Endothelial cell of umbilical vein (primary cell): ENCODE results near the gene TSPAN31. TPM values are rescaled to one million over a fixed set of nuclear protein-coding genes. Genes with fewer than 3 reads are reported as not detected.
A peak's percentile ranks its signal among the peaks of the same experiment; 100 is the strongest.

Experiments
- BruUV-seq: library from RNA; stranded (reverse); fragments of 400-500 nt; replicated peaks from 2 replicates; lab custom pipeline; 2021; lab: Mats Ljungman, UMichigan
- CTCF ChIA-PET: fragments of 300-600, 350-600 bp; sonication (Branson Sonifier 250); formaldehyde crosslinking; loops from one replicate; lab custom pipeline; 2021; ENCODE audit warnings: antibody characterized with exemption, inconsistent platforms; lab: Charles Lee
- POLR2A ChIA-PET: fragments of 300-600, 350-600 bp; sonication (Branson Sonifier 250); formaldehyde crosslinking; loops from one replicate; lab custom pipeline; 2021; ENCODE audit warnings: antibody characterized with exemption, inconsistent platforms; lab: Charles Lee
- DNase-seq: peaks from one replicate; pipeline ENCODE4 v3.0.0-alpha.2; 2011; ENCODE audit warnings: low read depth, low spot score
- FAIRE-seq: peaks from 2 replicates; lab custom pipeline; 2011; peaks lifted over from hg19 to GRCh38; lab: Jason Lieb, UNC
- H2AFZ ChIP-seq: 2 replicates; pipeline ENCODE4 v1.6.0; 2012; ENCODE audit warnings: low read depth, low read length, control low read depth, inconsistent platforms
- H3K27ac ChIP-seq: 2 replicates; pipeline ENCODE4 v1.5.1; 2011; ENCODE audit warnings: low read depth, mild to moderate bottlenecking, control low read depth, low read length, moderate library complexity; ENCODE audit not compliant: insufficient read depth
- H3K27me3 ChIP-seq, 2 experiments: 2 replicates each; pipeline versions ENCODE4 v1.6.0 to v1.6.1; 2011; ENCODE audit warnings: low read length in 2 of 2, mixed read lengths in 1 of 2; ENCODE audit not compliant: control insufficient read depth in 2 of 2, insufficient read depth in 2 of 2
- H3K36me3 ChIP-seq, 2 experiments: 2 replicates in 1 of 2; 3 replicates in 1 of 2; pipeline ENCODE4 v1.5.1; 2011; ENCODE audit warnings: low read length in 2 of 2, mild to moderate bottlenecking in 1 of 2, moderate library complexity in 1 of 2; ENCODE audit not compliant: control insufficient read depth in 2 of 2, insufficient read depth in 2 of 2; ENCODE audit errors: extremely low read depth in 1 of 2
- H3K4me1 ChIP-seq: 3 replicates; pipeline ENCODE4 v1.5.1; 2011; ENCODE audit warnings: mild to moderate bottlenecking, low read length; ENCODE audit not compliant: control insufficient read depth, insufficient read depth; ENCODE audit errors: extremely low read depth
- H3K4me2 ChIP-seq: 2 replicates; pipeline ENCODE4 v1.6.1; 2011; ENCODE audit warnings: low read length, control low read depth, mixed read lengths; ENCODE audit not compliant: insufficient read depth
- H3K4me3 ChIP-seq, 3 experiments: fragments of 200-600 bp in 1 of 3; sonication (generic), shearing (Covaris generic) in 1 of 3; replicated peaks in 1 of 3; 2 replicates each; pipeline ENCODE4 v1.5.1; 2011 to 2016; ENCODE audit warnings: control low read depth in 3 of 3, low read length in 3 of 3, mild to moderate bottlenecking in 2 of 3, inconsistent platforms in 1 of 3, low read depth in 1 of 3, moderate library complexity in 1 of 3; ENCODE audit not compliant: insufficient read depth in 1 of 3
- H3K79me2 ChIP-seq: 2 replicates; pipeline ENCODE4 v1.6.0; 2012; ENCODE audit warnings: low read length, inconsistent platforms; ENCODE audit not compliant: control insufficient read depth, insufficient read depth
- H3K9ac ChIP-seq: replicated peaks from 2 replicates; pipeline ENCODE3; 2011; ENCODE audit warnings: low read length, control low read depth; ENCODE audit not compliant: insufficient read depth; ENCODE audit errors: extremely low read depth
- H3K9me1 ChIP-seq: replicated peaks from 3 replicates; pipeline ENCODE4 v1.6.0; 2011; ENCODE audit warnings: mild to moderate bottlenecking, low read length; ENCODE audit not compliant: control insufficient read depth, insufficient read depth; ENCODE audit errors: extremely low read depth
- H3K9me3 ChIP-seq: replicated peaks from 2 replicates; pipeline ENCODE4 v1.5.1; 2012; ENCODE audit warnings: low read length, inconsistent platforms; ENCODE audit not compliant: control insufficient read depth, insufficient read depth
- H4K20me1 ChIP-seq: replicated peaks from 2 replicates; pipeline ENCODE3; 2011; ENCODE audit warnings: mild to moderate bottlenecking, low read length; ENCODE audit not compliant: control insufficient read depth, insufficient read depth; ENCODE audit errors: extremely low read depth
- EZH2 ChIP-seq: IDR thresholded peaks from 2 replicates; pipeline ENCODE4 v1.6.1; 2012; ENCODE audit warnings: borderline replicate concordance, low read depth, mild to moderate bottlenecking, moderate library complexity, low read length, inconsistent platforms; ENCODE audit not compliant: severe bottlenecking
- FOS ChIP-seq: IDR thresholded peaks from 2 replicates; pipeline ENCODE4 v1.6.1; 2011; ENCODE audit warnings: mild to moderate bottlenecking, low read length, moderate library complexity, borderline replicate concordance; ENCODE audit not compliant: insufficient read depth
- GATA2 ChIP-seq: IDR thresholded peaks from 2 replicates; pipeline ENCODE4 v1.7.0; 2011; ENCODE audit warnings: low read depth, mild to moderate bottlenecking, moderate library complexity, mixed read lengths, low read length; ENCODE audit not compliant: insufficient read length, insufficient read depth
- JUN ChIP-seq: IDR thresholded peaks from 2 replicates; pipeline ENCODE4 v1.6.1; 2011; ENCODE audit warnings: borderline replicate concordance, low read depth; ENCODE audit not compliant: insufficient read length, insufficient read depth
- MYC ChIP-seq: IDR thresholded peaks from one replicate; pipeline ENCODE4 v1.6.1; 2011; ENCODE audit warnings: mild to moderate bottlenecking, low read depth, low read length
- POLR2A ChIP-seq: IDR thresholded peaks from 2 replicates; pipeline ENCODE4 v1.6.1; 2012; ENCODE audit warnings: low read depth, mild to moderate bottlenecking, control low read depth, low read length
- POLR2AphosphoS5 ChIP-seq: IDR thresholded peaks from 2 replicates; pipeline ENCODE4 v1.6.1; 2012; ENCODE audit warnings: low read depth, mild to moderate bottlenecking, control low read depth, low read length, moderate library complexity; ENCODE audit not compliant: insufficient read depth
- dilution Hi-C: fragments of 300-500 bp; cut with MboI; formaldehyde crosslinking; loops from one replicate; pipeline ENCODE4 v1.15.0; 2019; ENCODE audit warnings: low sequenced_read_pairs; ENCODE audit not compliant: extremely low pct_ligation_motif_present
- intact Hi-C: fragments of 100-400 bp; cut with micrococcal nuclease; formaldehyde crosslinking; loops from one replicate; pipeline ENCODE4 v1.10.0; 2022
- polyA plus RNA-seq, 4 experiments: library from polyadenylated mRNA; depleted of rRNA in 3 of 4; stranded (reverse) in 3 of 4; unstranded in 1 of 4; fragments of >200 nt; gene quantifications; 2 replicates each; pipeline versions ENCODE4 v1.2.1 to v1.2.3, GENCODE V29; 2011 to 2012; ENCODE audit warnings: missing spikeins in 1 of 4
- total RNA-seq: library from RNA; stranded (reverse); gene quantifications from 2 replicates; pipeline ENCODE4 v1.2.3, GENCODE V29; 2021
- TF ChIP-seq, protein P1 (sequence below): IDR thresholded peaks from 2 replicates; pipeline ENCODE4 v1.6.1; 2011; ENCODE audit not compliant: insufficient read depth, insufficient read length
- TF ChIP-seq, protein P2 (sequence below), 2 donors: IDR thresholded peaks; 1 replicate in 1 of 2; 2 replicates in 1 of 2; pipeline ENCODE4 v1.5.1; 2011; ENCODE audit warnings: low read length in 2 of 2, mild to moderate bottlenecking in 2 of 2, moderate library complexity in 2 of 2, control low read depth in 1 of 2, inconsistent platforms in 1 of 2, low read depth in 1 of 2; ENCODE audit not compliant: insufficient read depth in 1 of 2; ENCODE audit errors: extremely low read depth in 1 of 2

TSPAN31 gene
- total and polyA plus RNA-seq, 2 donors (not counting 3 experiments of a cell fraction or from before 2014, with no cell fraction given) = 15.0 to 43.9 TPM

GRCh38 chr12:57793920-57794319, 49.1 kb downstream of the TSPAN31 start:
- H3K79me2 ChIP-seq = no peaks in the 10 kb centered on the region
- H2AFZ ChIP-seq = no peak overlapping the region
- peaks cover 13% of the 10 kb centered on the region in 2 experiments for H3K36me3 ChIP-seq
- dilution Hi-C loops (no loop called here), intact Hi-C loops (no loop called here)
- H3K27me3 ChIP-seq = no peaks in the 10 kb centered on the region
- no peaks in the 10 kb centered on the region for H3K4me1 ChIP-seq
- no peak overlapping the region for H3K4me2 ChIP-seq
- no TSS peak for BruUV-seq
- H3K9me1 ChIP-seq = no peaks in the 10 kb centered on the region
- ChIA-PET POLR2A (no interaction called here), CTCF (interaction anchor here (2.6 to 3.7 kb wide), 2 partner anchors 9 to 11 kb away, joined by 12 to 27 read pairs; partner anchors contain the start of gene TSFM)
- no peaks in the 10 kb centered on the region for H4K20me1 ChIP-seq
- no peak for FAIRE-seq
- no peak overlapping the region for H3K4me3 ChIP-seq
- peak; percentile 77 for TF ChIP-seq GATA2
- TF ChIP-seq JUN = no peak
- peak; percentile 62 for TF ChIP-seq FOS
- TF ChIP-seq POLR2AphosphoS5 = no peak
- TF ChIP-seq MYC = no peak
- no peaks in the 10 kb centered on the region for H3K9me3 ChIP-seq
- H3K9ac ChIP-seq = no peak overlapping the region
- no peak overlapping the region for H3K27ac ChIP-seq
- peak; percentile 19 for DNase-seq

- H3K4me3 ChIP-seq = no peak overlapping the region
- no peak for DNase-seq
- no peaks in the 10 kb centered on the region for H3K9me1 ChIP-seq
- H3K9me3 ChIP-seq = no peaks in the 10 kb centered on the region
- POLR2A ChIA-PET = no interaction called here
- intact Hi-C loops (no loop called here), dilution Hi-C loops (no loop called here)
- CTCF ChIA-PET = interaction anchor here (3.7 kb wide), 1 partner anchor 8 kb away, joined by 27 read pairs; no protein-coding TSS in a partner anchor
- no peak overlapping the region for H2AFZ ChIP-seq
- no peak overlapping the region for H3K27ac ChIP-seq
- no peaks in the 10 kb centered on the region for H4K20me1 ChIP-seq
- H3K79me2 ChIP-seq = no peaks in the 10 kb centered on the region
- FAIRE-seq = no peak
- H3K4me2 ChIP-seq = no peak overlapping the region
- TF ChIP-seq POLR2AphosphoS5 = no peak
- TF ChIP-seq EZH2 = no peak
- TF ChIP-seq, protein P1, sequence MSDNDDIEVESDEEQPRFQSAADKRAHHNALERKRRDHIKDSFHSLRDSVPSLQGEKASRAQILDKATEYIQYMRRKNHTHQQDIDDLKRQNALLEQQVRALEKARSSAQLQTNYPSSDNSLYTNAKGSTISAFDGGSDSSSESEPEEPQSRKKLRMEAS = no peak
- TF ChIP-seq, protein P2, sequence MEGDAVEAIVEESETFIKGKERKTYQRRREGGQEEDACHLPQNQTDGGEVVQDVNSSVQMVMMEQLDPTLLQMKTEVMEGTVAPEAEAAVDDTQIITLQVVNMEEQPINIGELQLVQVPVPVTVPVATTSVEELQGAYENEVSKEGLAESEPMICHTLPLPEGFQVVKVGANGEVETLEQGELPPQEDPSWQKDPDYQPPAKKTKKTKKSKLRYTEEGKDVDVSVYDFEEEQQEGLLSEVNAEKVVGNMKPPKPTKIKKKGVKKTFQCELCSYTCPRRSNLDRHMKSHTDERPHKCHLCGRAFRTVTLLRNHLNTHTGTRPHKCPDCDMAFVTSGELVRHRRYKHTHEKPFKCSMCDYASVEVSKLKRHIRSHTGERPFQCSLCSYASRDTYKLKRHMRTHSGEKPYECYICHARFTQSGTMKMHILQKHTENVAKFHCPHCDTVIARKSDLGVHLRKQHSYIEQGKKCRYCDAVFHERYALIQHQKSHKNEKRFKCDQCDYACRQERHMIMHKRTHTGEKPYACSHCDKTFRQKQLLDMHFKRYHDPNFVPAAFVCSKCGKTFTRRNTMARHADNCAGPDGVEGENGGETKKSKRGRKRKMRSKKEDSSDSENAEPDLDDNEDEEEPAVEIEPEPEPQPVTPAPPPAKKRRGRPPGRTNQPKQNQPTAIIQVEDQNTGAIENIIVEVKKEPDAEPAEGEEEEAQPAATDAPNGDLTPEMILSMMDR (IDR thresholded peaks at IDR 0.05; ENCODE audit: extremely low read depth in 1 of 2, insufficient read depth in 1 of 2, low read depth in 1 of 2, low read length in 2 of 2) = no peak
- no peak for TF ChIP-seq FOS
- no peak for TF ChIP-seq MYC
- TF ChIP-seq POLR2A = no peak
- TF ChIP-seq JUN = no peak
- TF ChIP-seq GATA2 = no peak
- H3K9ac ChIP-seq = no peak overlapping the region
- no peaks in the 10 kb centered on the region for H3K27me3 ChIP-seq
- no TSS peak for BruUV-seq
- H3K4me1 ChIP-seq = no peaks in the 10 kb centered on the region
- H3K36me3 ChIP-seq = peaks cover 15 to 16% of the 10 kb centered on the region in 2 experiments
These were observed 50.5 kb downstream of the TSPAN31 start for GRCh38 chr12:57795354-57795753.
